Measurements from ENCODE around the gene CLCA1. TPM values are rescaled to one million over a fixed set of nuclear protein-coding genes. Genes with fewer than 3 reads are reported as not detected.

CLCA1 gene
- total RNA-seq, 1 experiment from 2014 or later = 0.08 TPM

DNA sequence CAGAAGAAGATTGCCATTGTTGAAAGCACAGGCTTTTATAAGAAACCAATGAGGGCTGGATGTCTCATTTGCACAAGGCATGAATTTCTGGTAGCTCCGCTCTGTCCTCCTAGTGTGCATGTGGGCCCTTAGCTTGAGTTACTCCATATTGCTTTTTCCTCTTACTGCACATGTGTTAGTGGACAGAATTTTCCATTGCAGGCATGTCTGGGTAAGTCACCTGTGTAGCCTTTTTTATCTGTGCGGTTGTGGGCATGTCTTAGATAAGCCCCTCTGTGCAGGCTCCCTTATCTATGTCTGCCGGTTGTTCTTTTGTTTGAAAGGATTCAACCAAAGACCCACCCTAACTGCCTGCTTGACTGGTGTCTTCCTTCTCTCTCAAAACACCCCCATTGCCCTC, 7.2 kb upstream of the CLCA1 start:
- TF ChIP-seq, protein P1, sequence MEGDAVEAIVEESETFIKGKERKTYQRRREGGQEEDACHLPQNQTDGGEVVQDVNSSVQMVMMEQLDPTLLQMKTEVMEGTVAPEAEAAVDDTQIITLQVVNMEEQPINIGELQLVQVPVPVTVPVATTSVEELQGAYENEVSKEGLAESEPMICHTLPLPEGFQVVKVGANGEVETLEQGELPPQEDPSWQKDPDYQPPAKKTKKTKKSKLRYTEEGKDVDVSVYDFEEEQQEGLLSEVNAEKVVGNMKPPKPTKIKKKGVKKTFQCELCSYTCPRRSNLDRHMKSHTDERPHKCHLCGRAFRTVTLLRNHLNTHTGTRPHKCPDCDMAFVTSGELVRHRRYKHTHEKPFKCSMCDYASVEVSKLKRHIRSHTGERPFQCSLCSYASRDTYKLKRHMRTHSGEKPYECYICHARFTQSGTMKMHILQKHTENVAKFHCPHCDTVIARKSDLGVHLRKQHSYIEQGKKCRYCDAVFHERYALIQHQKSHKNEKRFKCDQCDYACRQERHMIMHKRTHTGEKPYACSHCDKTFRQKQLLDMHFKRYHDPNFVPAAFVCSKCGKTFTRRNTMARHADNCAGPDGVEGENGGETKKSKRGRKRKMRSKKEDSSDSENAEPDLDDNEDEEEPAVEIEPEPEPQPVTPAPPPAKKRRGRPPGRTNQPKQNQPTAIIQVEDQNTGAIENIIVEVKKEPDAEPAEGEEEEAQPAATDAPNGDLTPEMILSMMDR (IDR thresholded peaks at IDR 0.05) = no peak
- TF ChIP-seq TCF7L2 (IDR thresholded peaks at IDR 0.05; ENCODE audit: low read depth, low read length) = no peak
- TF ChIP-seq POLR2AphosphoS5 (IDR thresholded peaks at IDR 0.05; ENCODE audit: low read depth, low read length) = no peak
- TF ChIP-seq SIN3A (IDR thresholded peaks at IDR 0.05; ENCODE audit: borderline replicate concordance, insufficient read depth, low read depth, low read length) = no peak
- TF ChIP-seq, protein P2, sequence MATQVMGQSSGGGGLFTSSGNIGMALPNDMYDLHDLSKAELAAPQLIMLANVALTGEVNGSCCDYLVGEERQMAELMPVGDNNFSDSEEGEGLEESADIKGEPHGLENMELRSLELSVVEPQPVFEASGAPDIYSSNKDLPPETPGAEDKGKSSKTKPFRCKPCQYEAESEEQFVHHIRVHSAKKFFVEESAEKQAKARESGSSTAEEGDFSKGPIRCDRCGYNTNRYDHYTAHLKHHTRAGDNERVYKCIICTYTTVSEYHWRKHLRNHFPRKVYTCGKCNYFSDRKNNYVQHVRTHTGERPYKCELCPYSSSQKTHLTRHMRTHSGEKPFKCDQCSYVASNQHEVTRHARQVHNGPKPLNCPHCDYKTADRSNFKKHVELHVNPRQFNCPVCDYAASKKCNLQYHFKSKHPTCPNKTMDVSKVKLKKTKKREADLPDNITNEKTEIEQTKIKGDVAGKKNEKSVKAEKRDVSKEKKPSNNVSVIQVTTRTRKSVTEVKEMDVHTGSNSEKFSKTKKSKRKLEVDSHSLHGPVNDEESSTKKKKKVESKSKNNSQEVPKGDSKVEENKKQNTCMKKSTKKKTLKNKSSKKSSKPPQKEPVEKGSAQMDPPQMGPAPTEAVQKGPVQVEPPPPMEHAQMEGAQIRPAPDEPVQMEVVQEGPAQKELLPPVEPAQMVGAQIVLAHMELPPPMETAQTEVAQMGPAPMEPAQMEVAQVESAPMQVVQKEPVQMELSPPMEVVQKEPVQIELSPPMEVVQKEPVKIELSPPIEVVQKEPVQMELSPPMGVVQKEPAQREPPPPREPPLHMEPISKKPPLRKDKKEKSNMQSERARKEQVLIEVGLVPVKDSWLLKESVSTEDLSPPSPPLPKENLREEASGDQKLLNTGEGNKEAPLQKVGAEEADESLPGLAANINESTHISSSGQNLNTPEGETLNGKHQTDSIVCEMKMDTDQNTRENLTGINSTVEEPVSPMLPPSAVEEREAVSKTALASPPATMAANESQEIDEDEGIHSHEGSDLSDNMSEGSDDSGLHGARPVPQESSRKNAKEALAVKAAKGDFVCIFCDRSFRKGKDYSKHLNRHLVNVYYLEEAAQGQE (IDR thresholded peaks at IDR 0.05; ENCODE audit: insufficient read depth in 1 of 2, low read depth in 2 of 2, low read length in 1 of 2) = no peak
- no TSS peak for BruUV-seq (replicated peaks)
- Histone ChIP-seq H3K9me3 (ENCODE audit: control insufficient read depth, insufficient read depth, low read depth, low read length) (no peaks in the 10 kb centered on the region), H3K36me3 (ENCODE audit: control insufficient read depth, insufficient read depth, low read length) (no peaks in the 10 kb centered on the region), H3K4me3 (ENCODE audit: low read depth in 2 of 2, low read length in 2 of 2) (no peak overlapping the region), H3K27me3 (ENCODE audit: control insufficient read depth, insufficient read depth, low read length) (peaks cover 17% of the 10 kb centered on the region; the same call in 1 of the 2 replicates), H3K27ac (ENCODE audit: low read length) (no peak overlapping the region), H3K4me1 (ENCODE audit: control insufficient read depth, insufficient read depth, low read length) (no peaks in the 10 kb centered on the region)
- no peak for ATAC-seq
- intact Hi-C loops (cut with micrococcal nuclease; ENCODE audit: unreplicated experiment) = no loop called here
- in situ Hi-C loops (cut with HindIII; ENCODE audit: low pct_unique_long_range_greater_than_20kb, low sequenced_read_pairs) = no loop called here
- no peak for DNase-seq (ENCODE audit: low read depth, low spot score)
- POLR2A ChIA-PET = no interaction called here
- CTCF ChIA-PET = no interaction called here

DNA sequence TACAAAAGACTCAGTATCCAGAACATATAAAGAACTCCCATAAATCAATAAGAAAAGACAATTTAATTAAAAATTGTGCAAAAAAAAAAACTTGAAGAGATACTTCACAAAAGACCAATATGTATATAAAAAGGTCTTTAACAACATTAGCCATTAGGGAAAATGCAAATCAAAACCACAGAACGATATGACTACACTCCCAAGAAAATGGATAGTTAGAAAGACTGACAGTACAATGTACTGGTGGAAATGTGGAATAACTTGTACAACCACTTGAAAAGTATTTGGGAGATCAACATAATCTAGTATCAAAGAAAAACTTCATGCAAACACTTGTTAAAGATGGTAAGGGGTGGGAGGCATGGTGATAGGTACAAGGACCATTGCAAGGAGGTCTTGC, 3.9 kb upstream of the CLCA1 start:
- no peaks in the 10 kb centered on the region for H3K36me3 ChIP-seq (ENCODE audit: control insufficient read depth, insufficient read depth, low read length)
- peaks cover 26% of the 10 kb centered on the region for H3K27me3 ChIP-seq (ENCODE audit: control insufficient read depth, insufficient read depth, low read length)
- no peak overlapping the region for H3K4me3 ChIP-seq (ENCODE audit: low read depth in 2 of 2, low read length in 2 of 2)
- intact Hi-C loops (cut with micrococcal nuclease; ENCODE audit: unreplicated experiment) = no loop called here
- no peaks in the 10 kb centered on the region for H3K9me3 ChIP-seq (ENCODE audit: control insufficient read depth, insufficient read depth, low read depth, low read length)
- ATAC-seq (no peak), DNase-seq (ENCODE audit: low read depth, low spot score) (no peak)
- no peak overlapping the region for H3K27ac ChIP-seq (ENCODE audit: low read length)
- ChIA-PET CTCF (no interaction called here), POLR2A (no interaction called here)
- TF ChIP-seq, protein P2 (IDR thresholded peaks at IDR 0.05; ENCODE audit: insufficient read depth in 1 of 2, low read depth in 2 of 2, low read length in 1 of 2) = no peak
- TF ChIP-seq, protein P1 (IDR thresholded peaks at IDR 0.05) = no peak
- TF ChIP-seq POLR2AphosphoS5 (IDR thresholded peaks at IDR 0.05; ENCODE audit: low read depth, low read length) = no peak
- TF ChIP-seq TCF7L2 (IDR thresholded peaks at IDR 0.05; ENCODE audit: low read depth, low read length) = no peak
- no peak for TF ChIP-seq SIN3A (IDR thresholded peaks at IDR 0.05; ENCODE audit: borderline replicate concordance, insufficient read depth, low read depth, low read length)
- no TSS peak for BruUV-seq (replicated peaks)
- no peaks in the 10 kb centered on the region for H3K4me1 ChIP-seq (ENCODE audit: control insufficient read depth, insufficient read depth, low read length)
- in situ Hi-C loops (cut with HindIII; ENCODE audit: low pct_unique_long_range_greater_than_20kb, low sequenced_read_pairs) = no loop called here
